GM12892 (cell line): ENCODE data around the gene ANKRD26.

Source experiments
- POLR2A ChIP-seq: IDR thresholded peaks from 2 replicates; pipeline ENCODE4 v1.6.1; 2011; ENCODE audit warnings: low read depth, low read length, control low read depth
- POLR2AphosphoS5 ChIP-seq: IDR thresholded peaks from 2 replicates; pipeline ENCODE4 v1.6.1; 2011; ENCODE audit warnings: low read depth, low read length, control low read depth
- TAF1 ChIP-seq: IDR thresholded peaks from 2 replicates; pipeline ENCODE4 v1.6.1; 2011; ENCODE audit warnings: low read depth, mild to moderate bottlenecking, control low read depth, low read length, borderline replicate concordance

DNA sequence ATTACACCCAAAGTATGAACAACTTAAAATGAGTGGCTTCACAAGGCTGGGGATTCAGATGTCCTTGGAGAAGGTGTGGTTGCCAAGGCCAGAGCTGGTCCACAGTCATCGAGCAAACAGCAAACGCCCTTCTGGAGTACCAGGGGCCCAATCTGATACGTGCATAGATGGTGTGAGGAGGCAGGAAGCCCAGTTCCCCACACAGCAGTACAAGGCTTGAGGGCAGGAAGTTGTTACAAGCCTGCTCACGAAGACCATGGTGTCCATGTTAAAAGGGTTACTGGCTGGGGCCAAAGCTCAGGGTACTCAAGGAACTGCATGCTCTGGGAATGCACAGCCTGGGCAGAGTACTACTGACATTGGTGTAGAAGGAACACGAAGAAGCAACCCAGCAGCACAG is 4.6 kb upstream of the ANKRD26 start:
- TF ChIP-seq POLR2AphosphoS5 (no peak), POLR2A (no peak), TAF1 (no peak)
